ENCODE measurements around the gene FIGLA.

FIGLA gene

DNA sequence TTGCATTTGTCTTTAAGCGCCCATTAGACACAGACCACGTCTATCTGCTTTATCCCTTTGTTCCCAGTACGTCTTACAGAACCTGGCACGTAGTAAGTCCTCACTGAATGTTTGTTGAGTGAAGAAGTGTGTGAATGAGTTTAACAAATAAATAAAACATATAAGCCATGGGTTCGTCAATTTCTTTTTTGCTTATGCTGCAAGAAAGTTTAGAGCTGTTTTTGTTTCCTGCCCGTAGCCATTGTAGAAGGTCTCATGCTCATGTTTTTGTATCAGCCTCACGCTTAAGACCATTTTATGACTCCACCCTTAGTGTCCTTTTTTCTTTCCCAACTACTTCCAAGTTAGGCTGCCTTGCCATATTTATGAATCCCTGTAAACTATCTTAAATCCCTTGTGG, 24.9 kb downstream of the FIGLA start:
- Histone ChIP-seq H3F3A (ENCODE audit: low read depth) (no peaks in the 10 kb centered on the region), H3K4me2 (ENCODE audit: low read depth, low read length, poor library complexity, severe bottlenecking) (no peak overlapping the region), H3K4me3 (ENCODE audit: low read length, poor library complexity, severe bottlenecking) (no peak overlapping the region), H4K20me1 (ENCODE audit: insufficient read depth, low read length, poor library complexity, severe bottlenecking) (no peaks in the 10 kb centered on the region), H3K27me3 (ENCODE audit: insufficient read depth, low read length, poor library complexity, severe bottlenecking) (no peaks in the 10 kb centered on the region), H3K4me1 (ENCODE audit: insufficient read depth, low read length, poor library complexity, severe bottlenecking) (no peaks in the 10 kb centered on the region), H3K9me2 (replicated peaks; ENCODE audit: low read depth, low read length) (no peaks in the 10 kb centered on the region), H2AFZ (ENCODE audit: low read length) (no peak overlapping the region), H3K9ac (ENCODE audit: low read depth, low read length, poor library complexity, severe bottlenecking) (no peak overlapping the region), H3K79me2 (ENCODE audit: insufficient read depth, low read length) (no peaks in the 10 kb centered on the region), H3K36me3 (ENCODE audit: insufficient read depth, low read length) (no peaks in the 10 kb centered on the region), H3K9me3 (ENCODE audit: insufficient read depth, low read depth, low read length) (no peaks in the 10 kb centered on the region)
- TF ChIP-seq, protein P1, sequence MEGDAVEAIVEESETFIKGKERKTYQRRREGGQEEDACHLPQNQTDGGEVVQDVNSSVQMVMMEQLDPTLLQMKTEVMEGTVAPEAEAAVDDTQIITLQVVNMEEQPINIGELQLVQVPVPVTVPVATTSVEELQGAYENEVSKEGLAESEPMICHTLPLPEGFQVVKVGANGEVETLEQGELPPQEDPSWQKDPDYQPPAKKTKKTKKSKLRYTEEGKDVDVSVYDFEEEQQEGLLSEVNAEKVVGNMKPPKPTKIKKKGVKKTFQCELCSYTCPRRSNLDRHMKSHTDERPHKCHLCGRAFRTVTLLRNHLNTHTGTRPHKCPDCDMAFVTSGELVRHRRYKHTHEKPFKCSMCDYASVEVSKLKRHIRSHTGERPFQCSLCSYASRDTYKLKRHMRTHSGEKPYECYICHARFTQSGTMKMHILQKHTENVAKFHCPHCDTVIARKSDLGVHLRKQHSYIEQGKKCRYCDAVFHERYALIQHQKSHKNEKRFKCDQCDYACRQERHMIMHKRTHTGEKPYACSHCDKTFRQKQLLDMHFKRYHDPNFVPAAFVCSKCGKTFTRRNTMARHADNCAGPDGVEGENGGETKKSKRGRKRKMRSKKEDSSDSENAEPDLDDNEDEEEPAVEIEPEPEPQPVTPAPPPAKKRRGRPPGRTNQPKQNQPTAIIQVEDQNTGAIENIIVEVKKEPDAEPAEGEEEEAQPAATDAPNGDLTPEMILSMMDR (conservative IDR thresholded peaks at IDR 0.05; ENCODE audit: low read length) = no peak
- TF ChIP-seq EZH2phosphoT487 (IDR thresholded peaks at IDR 0.05; ENCODE audit: borderline replicate concordance) = no peak

DNA sequence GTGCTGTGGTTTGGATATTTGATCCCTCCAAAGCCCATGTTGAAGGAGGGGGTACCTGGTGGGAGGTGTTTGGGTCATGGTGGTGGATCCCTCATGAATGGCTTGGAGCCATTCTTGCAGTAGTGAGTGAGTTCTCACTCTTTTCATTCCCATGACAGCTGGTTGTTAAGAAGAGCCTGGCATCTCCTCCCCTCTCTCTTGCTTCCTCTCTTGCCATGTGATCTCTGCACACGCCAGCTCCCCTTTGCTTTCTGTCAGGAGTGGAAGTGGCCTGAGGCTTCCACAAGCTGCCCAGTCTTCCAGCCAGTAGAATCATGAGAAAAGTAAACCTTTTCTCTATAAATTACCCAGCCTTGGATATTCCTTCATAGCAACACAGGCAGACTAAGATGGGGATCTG, 31.0 kb downstream of the FIGLA start:
- Histone ChIP-seq H3K36me3 (ENCODE audit: insufficient read depth, low read length) (no peaks in the 10 kb centered on the region), H3K27me3 (ENCODE audit: insufficient read depth, low read length, poor library complexity, severe bottlenecking) (no peaks in the 10 kb centered on the region), H3K4me3 (ENCODE audit: low read length, poor library complexity, severe bottlenecking) (no peak overlapping the region), H3K9me3 (ENCODE audit: insufficient read depth, low read depth, low read length) (no peaks in the 10 kb centered on the region), H3K9ac (ENCODE audit: low read depth, low read length, poor library complexity, severe bottlenecking) (no peak overlapping the region), H3K9me2 (replicated peaks; ENCODE audit: low read depth, low read length) (no peaks in the 10 kb centered on the region), H4K20me1 (ENCODE audit: insufficient read depth, low read length, poor library complexity, severe bottlenecking) (no peaks in the 10 kb centered on the region), H3K4me2 (ENCODE audit: low read depth, low read length, poor library complexity, severe bottlenecking) (no peak overlapping the region), H3K4me1 (ENCODE audit: insufficient read depth, low read length, poor library complexity, severe bottlenecking) (no peaks in the 10 kb centered on the region), H2AFZ (ENCODE audit: low read length) (no peak overlapping the region), H3K79me2 (ENCODE audit: insufficient read depth, low read length) (no peaks in the 10 kb centered on the region), H3F3A (ENCODE audit: low read depth) (no peaks in the 10 kb centered on the region)
- TF ChIP-seq, protein P1 (conservative IDR thresholded peaks at IDR 0.05; ENCODE audit: low read length) = no peak
- no peak for TF ChIP-seq EZH2phosphoT487 (IDR thresholded peaks at IDR 0.05; ENCODE audit: borderline replicate concordance)

DNA sequence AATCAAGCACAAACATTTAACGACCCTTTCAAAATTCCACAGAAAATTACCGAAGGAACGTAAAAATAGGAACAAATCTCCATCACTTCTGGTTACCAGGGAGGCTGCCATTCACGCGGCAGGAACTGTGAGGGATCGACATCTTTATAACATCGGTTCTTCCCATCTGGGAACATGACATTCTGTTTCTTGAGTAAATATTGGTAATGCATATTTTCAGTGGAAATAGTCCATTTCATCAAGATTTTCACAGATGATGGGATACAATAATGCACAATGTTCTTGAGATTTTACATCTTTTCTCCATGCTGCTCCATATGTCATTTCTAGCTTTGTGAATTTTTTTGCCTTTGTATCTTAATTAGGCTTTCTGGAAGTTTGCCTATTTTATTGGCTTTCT, 32.5 kb downstream of the FIGLA start:
- Histone ChIP-seq H3K9ac (ENCODE audit: low read depth, low read length, poor library complexity, severe bottlenecking) (no peak overlapping the region), H3K9me2 (replicated peaks; ENCODE audit: low read depth, low read length) (no peaks in the 10 kb centered on the region), H3K4me3 (ENCODE audit: low read length, poor library complexity, severe bottlenecking) (no peak overlapping the region), H3K27me3 (ENCODE audit: insufficient read depth, low read length, poor library complexity, severe bottlenecking) (no peaks in the 10 kb centered on the region), H3K9me3 (ENCODE audit: insufficient read depth, low read depth, low read length) (no peaks in the 10 kb centered on the region), H3F3A (ENCODE audit: low read depth) (no peaks in the 10 kb centered on the region), H3K36me3 (ENCODE audit: insufficient read depth, low read length) (no peaks in the 10 kb centered on the region), H4K20me1 (ENCODE audit: insufficient read depth, low read length, poor library complexity, severe bottlenecking) (no peaks in the 10 kb centered on the region), H3K79me2 (ENCODE audit: insufficient read depth, low read length) (no peaks in the 10 kb centered on the region), H3K4me1 (ENCODE audit: insufficient read depth, low read length, poor library complexity, severe bottlenecking) (no peaks in the 10 kb centered on the region), H3K4me2 (ENCODE audit: low read depth, low read length, poor library complexity, severe bottlenecking) (no peak overlapping the region), H2AFZ (ENCODE audit: low read length) (no peak overlapping the region)
- no peak for TF ChIP-seq EZH2phosphoT487 (IDR thresholded peaks at IDR 0.05; ENCODE audit: borderline replicate concordance)
- TF ChIP-seq, protein P1 (conservative IDR thresholded peaks at IDR 0.05; ENCODE audit: low read length) = no peak
